Neuron (in vitro differentiated cells): ENCODE data around the gene TAB2.
"Not testable (repeated sequence)": the region's sequence is repeated elsewhere in the genome, so short reads cannot be mapped to it uniquely, and the experiment has no call there.

Experiments used
- H2AFZ ChIP-seq: one replicate; pipeline ENCODE4 v1.6.1; 2013; ENCODE audit warnings: low read depth, mild to moderate bottlenecking, inconsistent platforms, low read length, moderate library complexity
- H3K27me3 ChIP-seq: one replicate; pipeline ENCODE4 v1.6.1; 2013; ENCODE audit warnings: low read length; ENCODE audit not compliant: insufficient read depth
- H3K36me3 ChIP-seq: one replicate; pipeline ENCODE4 v1.6.1; 2013; ENCODE audit warnings: low read length; ENCODE audit not compliant: insufficient read depth
- H3K4me1 ChIP-seq: one replicate; pipeline ENCODE4 v1.6.1; 2013; ENCODE audit warnings: low read length; ENCODE audit not compliant: insufficient read depth
- H3K4me3 ChIP-seq: 2 replicates; pipeline ENCODE4 v1.5.1; 2013; ENCODE audit warnings: mild to moderate bottlenecking, low read length, moderate library complexity
- H3K9me3 ChIP-seq: one replicate; pipeline ENCODE4 v1.6.1; 2013; ENCODE audit warnings: low read length

Gene TAB2

GRCh38 chr6:149452037-149452939, 134.8 kb downstream of the TAB2 start:
- Histone ChIP-seq H3K4me3 (no peak overlapping the region), H3K4me1 (no peaks in the 10 kb centered on the region), H3K9me3 (no peaks in the 10 kb centered on the region), H2AFZ (no peak overlapping the region), H3K27me3 (peaks cover 3% of the 10 kb centered on the region), H3K36me3 (no peaks in the 10 kb centered on the region)

GRCh38 chr6:149453597-149454345, 136.3 kb downstream of the TAB2 start:
- no peak overlapping the region for H3K4me3 ChIP-seq
- H3K9me3 ChIP-seq, result no peaks in the 10 kb centered on the region
- H2AFZ ChIP-seq, result no peak overlapping the region
- no peaks in the 10 kb centered on the region for H3K36me3 ChIP-seq
- no peaks in the 10 kb centered on the region for H3K4me1 ChIP-seq
- H3K27me3 ChIP-seq, result peaks cover 3% of the 10 kb centered on the region

DNA sequence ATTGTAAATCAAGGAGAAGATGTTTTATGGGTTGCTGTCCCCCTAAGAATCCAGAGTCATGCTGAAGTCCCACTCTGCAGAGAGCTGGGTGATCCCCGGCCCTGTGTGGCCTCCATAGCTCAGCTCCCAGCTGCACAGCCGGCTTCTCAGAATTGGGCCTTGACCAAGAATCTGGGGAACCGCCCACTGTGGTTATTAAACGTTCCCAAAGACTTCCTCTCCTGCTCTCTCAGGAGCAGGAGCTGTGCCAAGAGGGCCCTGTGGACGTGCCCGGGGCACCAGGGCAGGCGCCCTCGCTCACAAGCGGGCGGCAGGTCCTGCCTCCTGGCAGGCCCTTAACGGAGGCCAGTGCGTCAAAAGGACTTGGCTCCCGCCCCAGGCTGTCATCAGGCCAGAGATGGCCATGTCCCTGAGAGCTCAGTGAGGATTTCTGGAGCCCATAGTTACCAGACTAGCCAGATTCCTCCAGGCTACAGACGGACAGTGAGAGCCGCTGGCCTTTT, 136.9 kb downstream of the TAB2 start:
- Histone ChIP-seq H2AFZ (no peak overlapping the region), H3K4me3 (no peak overlapping the region)

DNA sequence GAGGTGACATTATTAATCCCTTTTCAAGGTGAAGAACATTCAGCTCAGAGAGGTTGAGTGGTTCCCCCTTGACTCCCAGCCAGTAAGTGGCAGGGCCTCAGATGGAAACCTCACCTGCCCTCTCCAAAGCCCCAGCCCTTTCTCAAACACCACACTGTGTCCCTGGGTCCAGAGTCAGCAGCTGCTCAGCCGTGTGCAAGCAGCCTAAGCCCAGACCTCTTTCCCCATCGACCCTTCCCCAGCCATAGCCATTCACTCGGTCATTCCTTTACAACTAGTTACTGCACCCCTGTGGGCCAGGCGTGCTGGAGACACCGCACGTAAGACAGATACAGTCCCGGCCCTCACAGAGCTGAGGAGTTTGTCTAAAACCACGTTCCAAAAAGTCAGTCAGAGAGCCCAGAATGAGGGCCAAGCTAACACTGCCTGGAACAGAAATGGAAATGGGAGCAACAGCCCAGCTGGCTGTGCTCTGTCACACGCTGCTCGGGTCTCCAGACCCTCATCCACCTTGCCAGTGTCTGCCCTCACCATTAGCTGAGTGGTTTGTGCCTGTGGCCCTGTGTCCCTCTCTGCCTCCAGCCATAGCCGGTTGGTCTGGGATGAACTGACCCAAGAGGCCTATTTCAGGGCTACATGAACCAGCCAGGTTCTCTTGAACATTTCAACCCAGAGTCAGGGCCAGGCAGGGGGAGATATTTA, 137.7 kb downstream of the TAB2 start:
- Histone ChIP-seq H3K36me3 (no peaks in the 10 kb centered on the region), H3K4me3 (no peak overlapping the region), H3K27me3 (peaks cover 3% of the 10 kb centered on the region), H2AFZ (no peak overlapping the region), H3K4me1 (no peaks in the 10 kb centered on the region), H3K9me3 (no peaks in the 10 kb centered on the region)

More for the DNA sequence above, 136.9 kb downstream of the TAB2 start:
- Histone ChIP-seq H3K27me3 (peaks cover 3% of the 10 kb centered on the region), H3K4me1 (no peaks in the 10 kb centered on the region), H3K9me3 (no peaks in the 10 kb centered on the region), H3K36me3 (no peaks in the 10 kb centered on the region)

- H3K4me3 ChIP-seq, result no peak overlapping the region
- H2AFZ ChIP-seq, result no peak overlapping the region
- no peaks in the 10 kb centered on the region for H3K9me3 ChIP-seq
- H3K27me3 ChIP-seq, result no peaks in the 10 kb centered on the region
- no peaks in the 10 kb centered on the region for H3K4me1 ChIP-seq
- no peaks in the 10 kb centered on the region for H3K36me3 ChIP-seq
These were observed 139.0 kb downstream of the TAB2 start for GRCh38 chr6:149456311-149457021.

- no peaks in the 10 kb centered on the region for H3K36me3 ChIP-seq
- H3K4me3 ChIP-seq, result no peak overlapping the region
- H3K4me1 ChIP-seq, result no peaks in the 10 kb centered on the region
- no peaks in the 10 kb centered on the region for H3K27me3 ChIP-seq
- no peak overlapping the region for H2AFZ ChIP-seq
- H3K9me3 ChIP-seq, result no peaks in the 10 kb centered on the region
These were observed 139.9 kb downstream of the TAB2 start for GRCh38 chr6:149457316-149457884.

GRCh38 chr6:149458196-149458595, 140.7 kb downstream of the TAB2 start:
- H3K4me3 ChIP-seq, result no peak overlapping the region
- H3K27me3 ChIP-seq, result no peaks in the 10 kb centered on the region
- no peaks in the 10 kb centered on the region for H3K36me3 ChIP-seq
- H3K4me1 ChIP-seq, result no peaks in the 10 kb centered on the region
- H2AFZ ChIP-seq, result no peak overlapping the region
- H3K9me3 ChIP-seq, result no peaks in the 10 kb centered on the region

GRCh38 chr6:149458806-149459205, 141.3 kb downstream of the TAB2 start:
- no peak overlapping the region for H3K4me3 ChIP-seq
- no peaks in the 10 kb centered on the region for H3K9me3 ChIP-seq

DNA sequence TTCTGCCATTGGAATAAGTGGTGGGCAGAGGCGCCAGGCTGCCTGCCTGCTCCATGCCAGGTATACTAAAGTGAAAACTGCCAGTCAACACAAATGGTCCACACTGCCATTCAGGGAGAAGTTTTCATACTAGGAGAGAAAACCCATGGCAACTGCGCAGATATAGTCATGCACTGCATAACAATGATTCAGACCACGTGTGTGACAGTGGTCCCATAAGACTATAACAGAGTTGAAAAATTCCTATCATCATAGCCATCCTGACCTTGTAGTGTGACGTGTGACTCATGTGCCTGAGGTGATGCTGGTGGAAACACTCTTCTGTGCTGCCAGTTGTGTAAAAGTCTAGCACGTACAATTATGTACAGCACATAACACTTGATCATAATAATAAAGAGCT, 142.2 kb downstream of the TAB2 start:
- Histone ChIP-seq H2AFZ (no peak overlapping the region), H3K9me3 (no peaks in the 10 kb centered on the region), H3K4me1 (no peaks in the 10 kb centered on the region), H3K4me3 (no peak overlapping the region), H3K36me3 (no peaks in the 10 kb centered on the region), H3K27me3 (no peaks in the 10 kb centered on the region)

More at GRCh38 chr6:149458806-149459205, 141.3 kb downstream of the TAB2 start:
- H3K27me3 ChIP-seq, result no peaks in the 10 kb centered on the region
- H3K4me1 ChIP-seq, result no peaks in the 10 kb centered on the region
- no peak overlapping the region for H2AFZ ChIP-seq
- H3K36me3 ChIP-seq, result no peaks in the 10 kb centered on the region

DNA sequence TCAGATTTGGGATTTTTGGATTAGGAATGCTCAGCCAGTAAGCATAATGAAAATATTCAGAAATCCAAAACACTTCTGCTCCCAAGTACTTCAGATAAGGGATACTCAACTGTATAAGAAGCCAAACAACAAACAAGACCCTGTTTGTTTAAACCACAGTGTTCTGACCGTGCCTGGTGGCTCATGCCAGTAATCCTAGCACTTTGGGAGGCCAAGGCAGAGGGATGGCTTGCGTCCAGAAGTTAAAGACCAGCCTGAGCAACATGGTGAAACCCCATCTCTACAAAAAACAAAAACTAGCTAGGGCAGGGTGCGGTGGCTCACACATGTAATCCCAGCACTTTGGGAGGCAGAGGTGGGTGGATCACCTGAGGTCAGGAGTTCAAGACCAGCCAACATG, 142.7 kb downstream of the TAB2 start:
- H3K9me3 ChIP-seq, H3K27me3 ChIP-seq, H3K36me3 ChIP-seq, H3K4me3 ChIP-seq, H3K4me1 ChIP-seq, H2AFZ ChIP-seq: not testable (repeated sequence)
